ENCODE data around the gene EXOC3L4.
"Not testable (repeated sequence)": the region's sequence is repeated elsewhere in the genome, so short reads cannot be mapped to it uniquely, and the experiment has no call there.

Gene EXOC3L4

DNA sequence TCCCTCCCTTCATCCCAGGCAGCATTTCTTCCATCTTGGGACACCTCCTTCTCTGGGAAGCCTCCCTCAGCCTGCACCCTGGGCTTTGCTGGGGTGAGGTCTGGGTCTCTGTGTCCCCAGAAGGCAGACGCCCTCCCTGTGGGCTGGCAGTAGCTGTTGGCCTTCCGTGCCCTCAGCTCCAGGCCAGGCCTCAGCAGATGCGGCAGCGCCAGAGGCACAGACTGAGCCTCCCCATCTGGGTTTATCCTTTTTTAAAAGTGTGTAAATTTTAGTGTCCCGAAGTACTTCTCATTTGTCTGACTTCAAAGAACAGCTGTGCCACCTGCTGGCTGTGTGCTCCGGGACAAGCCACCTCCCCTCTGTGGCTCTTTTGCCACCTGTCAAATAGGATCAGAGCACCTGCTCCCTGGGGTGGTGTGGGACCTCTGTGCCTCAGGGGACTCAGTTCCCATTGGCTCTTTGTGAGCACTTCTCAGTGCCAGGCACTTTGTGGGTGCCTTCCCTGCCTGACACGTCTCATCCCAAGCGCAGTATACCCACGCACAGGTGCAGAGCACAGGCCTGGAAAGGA, 11.1 kb downstream of the EXOC3L4 start:
- DNase-seq (ENCODE audit: low read depth) = no peak

DNA sequence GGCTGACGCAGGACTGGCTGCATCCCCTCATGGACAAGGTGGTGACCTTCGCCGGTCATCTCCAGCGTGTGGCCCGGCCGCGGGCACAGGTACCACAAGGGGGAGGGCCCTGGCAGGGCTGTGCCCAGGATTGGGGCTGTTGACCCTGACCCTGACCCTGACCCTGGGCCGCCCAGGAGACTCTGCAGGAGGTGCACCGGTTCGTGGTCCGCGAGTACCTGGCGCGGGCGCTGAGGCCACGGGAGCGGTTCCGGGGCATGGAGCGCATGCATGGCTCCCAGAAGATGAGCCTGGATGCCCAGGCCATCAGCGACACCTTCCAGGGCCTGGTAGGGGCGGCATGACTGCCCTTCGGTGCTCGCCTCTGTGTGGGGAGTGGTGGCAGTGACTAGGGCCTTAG, 12.9 kb downstream of the EXOC3L4 start:
- no peak for DNase-seq (ENCODE audit: low read depth)

DNA sequence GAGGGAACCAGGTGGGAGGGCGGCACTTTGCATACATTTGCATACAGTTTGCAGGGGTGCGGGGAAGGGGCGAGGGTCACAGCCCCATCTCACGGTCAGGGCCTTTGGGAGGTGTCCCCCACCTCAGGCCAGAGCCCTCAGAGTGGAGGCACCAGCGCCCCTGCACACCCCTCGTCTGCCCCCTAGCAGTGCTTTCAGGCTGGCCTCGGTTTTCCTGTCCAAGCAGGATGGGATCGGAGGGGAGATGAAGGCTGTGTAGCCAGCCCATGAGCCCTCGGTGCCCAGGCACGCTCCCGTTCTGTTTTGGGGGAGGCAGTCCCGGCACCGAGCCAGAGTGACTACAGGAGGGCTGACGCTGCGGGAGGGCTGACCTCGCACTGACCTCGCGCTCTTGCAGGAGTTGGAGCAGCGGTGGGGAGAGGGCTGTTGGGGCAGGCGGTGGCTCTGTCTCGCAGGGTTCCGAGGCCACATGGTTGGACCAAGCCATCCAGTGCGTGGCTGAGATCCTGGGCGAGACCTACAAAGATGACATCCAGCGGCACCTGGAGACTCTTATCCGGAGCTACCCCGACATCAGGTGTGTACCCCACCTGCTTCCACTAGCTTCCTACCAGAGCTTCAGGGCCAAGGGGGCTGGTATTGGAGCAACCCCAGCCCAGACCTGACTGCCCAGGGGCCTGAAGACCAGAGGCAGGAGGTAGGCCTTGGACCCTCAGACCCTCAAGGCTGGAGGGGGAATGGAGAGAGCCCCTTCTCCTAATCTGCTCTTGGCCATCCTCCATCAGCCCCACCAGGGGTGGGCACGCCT, 13.6 kb downstream of the EXOC3L4 start:
- DNase-seq (ENCODE audit: low read depth) = no peak

DNA sequence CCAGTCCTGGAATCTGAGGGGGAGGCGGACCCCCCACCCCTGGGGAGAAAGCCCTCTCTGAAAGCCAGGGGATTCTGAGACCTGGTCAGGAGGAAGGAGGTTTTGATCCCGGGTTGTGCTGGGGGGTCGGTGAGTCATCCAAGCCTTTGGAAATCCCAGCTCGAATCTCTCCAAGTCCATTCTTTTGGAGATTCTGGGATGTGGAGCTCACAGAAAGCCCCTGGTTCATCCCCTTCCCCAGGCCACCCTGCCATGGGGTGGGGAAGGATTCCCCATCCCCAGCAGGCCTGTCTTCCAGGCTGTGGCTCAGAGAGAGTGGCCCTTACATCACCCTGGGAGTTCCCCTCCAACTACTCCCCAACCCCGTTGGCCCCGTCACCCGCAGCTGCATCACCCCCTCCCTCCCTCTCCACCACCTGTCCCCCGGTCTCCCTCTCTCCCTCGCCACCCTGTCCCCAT, 14.3 kb downstream of the EXOC3L4 start:
- no peak for DNase-seq (ENCODE audit: low read depth)

DNA sequence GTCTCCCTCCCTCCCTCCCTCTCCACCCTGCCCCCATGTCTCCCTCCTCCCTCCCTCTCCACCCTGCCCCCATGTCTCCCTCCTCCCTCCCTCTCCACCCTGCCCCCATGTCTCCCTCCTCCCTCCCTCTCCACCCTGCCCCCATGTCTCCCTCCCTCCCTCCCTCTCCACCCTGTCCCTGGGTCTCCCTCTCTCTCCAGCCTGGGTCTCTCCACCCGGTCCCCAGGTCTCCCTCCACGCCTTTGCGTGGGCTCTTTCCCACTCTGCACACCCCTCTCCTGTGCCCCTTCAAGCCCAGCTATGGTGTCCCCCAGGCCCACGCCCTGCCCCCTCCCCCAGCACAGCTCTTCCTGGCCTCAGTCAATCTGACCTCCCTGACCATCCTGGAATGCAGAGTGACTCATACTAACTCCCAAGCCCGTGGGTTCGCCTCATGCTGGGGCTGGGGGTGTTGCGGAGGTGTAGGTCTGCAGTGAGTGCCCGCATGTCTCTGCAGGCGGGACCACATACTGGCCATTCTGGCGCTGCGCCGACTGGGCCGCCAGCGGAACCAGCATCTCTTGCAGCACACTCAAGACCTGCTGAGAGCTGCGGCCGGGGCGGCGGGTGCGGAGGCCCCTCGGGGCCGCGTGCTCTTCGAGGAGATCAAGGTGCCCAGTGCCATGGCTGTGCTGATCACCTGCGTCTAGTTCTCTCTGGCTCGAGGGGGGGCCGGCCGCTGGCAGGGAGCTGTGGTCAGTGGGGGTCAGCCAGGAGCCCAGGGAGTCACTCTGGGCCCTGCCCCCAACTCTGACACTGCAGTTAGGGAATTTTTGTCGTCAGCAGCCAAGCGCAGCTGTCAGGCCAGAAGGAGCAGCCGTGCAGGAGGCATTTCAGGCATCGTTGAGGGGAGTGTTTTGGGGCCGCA, 15.3 kb downstream of the EXOC3L4 start:
- no peak for DNase-seq (ENCODE audit: low read depth)

DNA sequence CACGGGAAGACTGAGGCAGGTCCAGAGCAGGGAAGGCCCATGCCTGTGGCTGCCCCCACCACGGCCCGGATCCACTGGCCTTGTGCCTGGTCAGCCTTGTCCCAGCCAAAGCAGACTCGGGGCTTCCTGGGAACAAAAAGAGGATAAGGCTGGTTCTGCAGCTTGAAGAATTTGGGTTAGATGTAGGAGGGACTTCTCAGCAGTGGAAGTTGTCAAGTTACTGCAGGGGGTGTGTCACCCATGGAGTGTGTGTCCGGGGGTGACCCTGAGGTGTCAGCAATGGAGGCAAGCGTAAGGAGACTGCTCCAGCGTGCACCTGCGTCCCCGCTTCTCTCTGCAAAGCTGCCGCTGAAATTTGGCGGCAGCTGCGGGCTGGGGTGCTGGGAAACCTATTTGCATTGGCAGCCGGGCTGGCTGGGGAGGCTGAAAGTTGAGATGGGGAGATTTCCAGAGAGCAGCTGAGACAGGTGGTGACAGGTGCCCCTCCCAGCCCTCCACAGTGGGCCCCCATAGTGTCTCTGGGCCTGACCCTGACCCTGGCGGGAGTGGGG, 16.2 kb downstream of the EXOC3L4 start:
- DNase-seq (ENCODE audit: low read depth) = no peak

DNA sequence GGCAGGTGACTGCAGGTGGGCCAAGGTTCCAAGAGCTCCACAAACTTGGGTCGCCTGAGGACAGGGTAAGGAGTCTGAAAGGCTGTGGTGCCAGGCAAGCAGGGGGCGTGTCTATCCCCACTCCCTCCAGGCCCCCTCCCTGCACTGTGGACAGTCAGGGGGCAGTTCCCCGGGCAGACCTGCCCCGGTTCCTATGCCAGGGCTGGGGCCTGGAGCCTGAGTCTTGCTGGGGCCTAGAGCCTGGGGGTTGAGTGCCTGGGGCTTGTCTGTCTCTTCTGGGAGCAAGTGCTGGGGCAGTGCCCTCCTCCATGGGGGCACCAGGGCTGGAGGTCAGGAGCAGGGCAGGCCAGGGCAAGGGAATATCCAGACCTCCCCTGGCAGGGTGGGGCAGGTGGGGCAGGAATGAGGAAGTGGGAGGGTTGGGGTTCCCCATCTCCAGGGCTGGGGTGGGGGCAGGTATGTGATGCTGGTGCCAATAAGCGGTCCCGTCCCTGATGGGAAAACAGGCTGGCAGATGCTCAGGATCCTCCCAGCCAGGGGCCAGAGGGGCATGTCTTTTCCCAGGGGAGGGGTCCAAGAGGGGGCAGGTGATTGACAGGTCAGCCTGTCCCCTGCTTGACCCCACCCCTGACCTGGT, 16.8 kb downstream of the EXOC3L4 start:
- no peak for DNase-seq (ENCODE audit: low read depth)

DNA sequence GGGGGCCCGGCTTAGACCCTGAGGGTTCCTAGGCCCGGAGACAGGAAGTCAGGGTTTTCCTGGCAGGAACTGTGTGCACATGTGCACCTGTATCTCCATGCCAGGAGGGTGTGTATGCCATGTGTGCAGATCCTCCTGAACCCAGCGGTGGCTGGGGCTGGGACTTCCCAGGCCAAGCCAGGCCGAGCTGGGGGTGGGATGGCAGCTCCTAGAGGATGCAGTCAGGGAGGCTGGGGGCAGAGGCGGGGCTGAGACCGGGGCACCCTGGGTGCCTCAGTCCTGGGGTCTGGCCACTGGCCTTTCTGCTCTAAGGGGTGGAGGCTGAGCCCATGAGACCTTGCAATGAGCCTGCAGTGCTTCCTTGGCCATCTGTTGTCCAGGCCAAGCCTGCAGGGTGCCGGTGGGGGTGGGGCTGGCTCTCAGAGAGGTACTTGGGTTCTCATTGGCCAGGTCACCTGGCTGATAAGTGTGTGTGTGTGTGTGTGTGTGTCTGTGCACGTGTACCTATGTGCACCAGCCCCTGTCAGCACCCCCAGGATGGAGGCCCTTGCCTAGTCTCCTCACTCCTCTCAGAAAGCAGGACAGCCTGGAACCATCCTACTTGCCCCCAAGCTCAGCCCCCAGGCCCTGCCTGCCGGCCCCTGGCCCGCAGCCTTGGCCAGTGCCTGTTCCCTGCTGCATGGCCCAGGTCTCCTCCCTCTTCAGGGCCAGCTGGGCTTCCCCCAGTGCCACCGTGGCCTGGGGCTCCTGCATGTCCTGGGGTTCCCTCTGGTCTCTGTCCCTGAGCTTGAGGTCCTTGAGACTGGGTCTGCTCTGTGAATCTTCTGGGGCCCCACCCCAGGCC, 18.1 kb downstream of the EXOC3L4 start:
- DNase-seq (ENCODE audit: low read depth) = no peak

DNA sequence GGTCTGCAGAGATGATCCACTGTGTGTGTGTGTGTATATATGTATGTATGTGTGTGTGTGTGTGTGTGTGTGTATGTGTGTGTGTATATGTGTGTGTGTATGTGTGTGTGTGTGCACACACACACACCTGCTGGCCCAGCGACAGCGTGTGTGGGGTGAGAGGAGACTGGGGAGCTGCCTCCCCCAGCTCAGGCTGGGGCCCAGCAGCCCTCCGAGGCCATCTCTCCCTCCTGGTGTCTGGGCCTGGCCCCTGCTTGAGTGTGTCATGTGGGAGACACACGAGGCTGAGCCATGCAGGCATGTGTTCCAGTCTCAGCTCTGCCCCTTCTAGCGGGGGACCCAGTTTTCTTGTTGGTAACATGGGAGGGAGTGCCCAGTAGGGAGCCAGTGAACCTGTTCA, 18.8 kb downstream of the EXOC3L4 start:
- no peak for DNase-seq (ENCODE audit: low read depth)

DNA sequence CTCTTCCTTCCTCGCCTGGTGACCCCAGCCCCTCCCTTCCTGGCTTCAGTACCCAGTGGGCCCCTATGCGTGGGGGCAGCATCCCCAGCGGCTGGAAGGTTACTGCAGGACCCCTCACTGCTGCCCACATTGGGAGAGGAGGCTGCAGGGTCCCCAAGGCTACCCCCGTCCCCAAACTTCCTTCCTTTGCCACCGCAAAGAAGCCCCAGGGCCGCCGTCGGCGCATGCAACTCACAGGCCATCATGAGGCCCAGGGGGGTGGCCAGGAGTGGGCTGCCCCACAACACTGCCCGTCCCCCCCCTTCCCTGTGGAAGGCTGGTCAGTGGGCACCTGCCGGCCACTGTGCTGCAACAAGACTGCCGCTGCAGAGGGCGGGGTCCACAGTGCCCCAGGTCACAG, 19.2 kb downstream of the EXOC3L4 start:
- DNase-seq (ENCODE audit: low read depth) = no peak

DNA sequence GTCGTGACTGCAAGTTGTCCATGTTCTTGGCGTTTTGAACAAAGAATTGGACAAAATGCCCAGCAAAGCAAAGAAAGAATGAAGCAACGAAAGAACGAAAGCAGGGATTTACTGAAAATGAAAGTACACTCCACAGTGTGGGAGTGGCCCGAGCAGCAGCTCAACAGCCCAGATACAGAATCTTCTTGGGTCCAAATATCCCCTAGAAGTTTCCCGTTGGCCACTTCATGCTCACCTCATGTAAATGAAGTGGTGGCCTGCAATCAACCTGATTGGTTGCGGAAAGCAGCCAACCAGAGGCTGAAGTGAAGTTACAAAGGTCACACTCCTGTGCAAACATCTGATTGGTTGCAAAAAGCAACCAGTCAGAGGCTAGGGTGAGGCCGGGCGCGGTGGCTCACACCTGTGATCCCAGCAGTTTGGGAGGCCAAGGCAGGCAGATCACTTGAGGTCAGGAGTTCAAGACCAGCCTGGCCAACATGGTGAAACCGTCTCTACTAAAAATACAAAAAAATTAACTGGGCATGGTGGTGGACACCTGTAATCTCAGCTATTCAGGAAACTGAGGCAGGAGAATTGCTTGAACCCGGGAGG, 20.7 kb downstream of the EXOC3L4 start:
- DNase-seq (ENCODE audit: low read depth) = not testable (repeated sequence)

DNA sequence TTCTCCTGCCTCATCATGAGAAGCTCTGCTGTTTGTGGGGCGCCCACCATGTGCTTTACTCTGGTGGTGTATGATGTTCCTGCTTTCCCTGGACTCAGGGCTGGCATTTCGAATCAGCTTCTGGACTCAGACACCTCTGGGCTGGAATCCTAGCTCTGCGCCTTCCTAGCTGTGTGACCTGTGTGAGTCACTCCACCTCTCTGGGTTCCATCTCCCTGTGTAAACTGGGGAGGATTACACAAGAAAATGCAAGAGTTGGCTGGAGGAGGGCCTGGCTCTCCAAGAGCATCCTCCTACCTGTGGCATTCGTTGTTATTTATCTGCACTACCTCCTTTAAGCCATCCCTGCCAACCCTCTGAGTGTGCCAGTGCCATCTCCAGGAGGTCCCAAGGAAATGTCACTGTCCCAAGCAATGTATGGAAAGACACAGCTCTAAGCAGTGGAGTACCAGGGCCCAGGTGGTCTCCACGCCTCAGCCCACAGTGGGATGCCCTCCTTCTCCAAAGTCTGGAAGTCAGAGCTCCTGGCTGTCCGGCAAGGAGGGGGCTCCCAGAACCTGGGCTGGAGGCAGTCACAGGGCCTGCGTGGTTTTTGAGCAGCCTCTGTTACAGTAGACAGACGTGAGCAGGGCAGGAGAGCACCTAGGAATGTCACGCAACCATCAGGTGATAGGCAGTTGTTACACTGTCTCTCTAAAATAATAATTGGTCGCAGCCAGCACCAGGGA, 21.5 kb downstream of the EXOC3L4 start:
- DNase-seq (ENCODE audit: low read depth) = no peak

DNA sequence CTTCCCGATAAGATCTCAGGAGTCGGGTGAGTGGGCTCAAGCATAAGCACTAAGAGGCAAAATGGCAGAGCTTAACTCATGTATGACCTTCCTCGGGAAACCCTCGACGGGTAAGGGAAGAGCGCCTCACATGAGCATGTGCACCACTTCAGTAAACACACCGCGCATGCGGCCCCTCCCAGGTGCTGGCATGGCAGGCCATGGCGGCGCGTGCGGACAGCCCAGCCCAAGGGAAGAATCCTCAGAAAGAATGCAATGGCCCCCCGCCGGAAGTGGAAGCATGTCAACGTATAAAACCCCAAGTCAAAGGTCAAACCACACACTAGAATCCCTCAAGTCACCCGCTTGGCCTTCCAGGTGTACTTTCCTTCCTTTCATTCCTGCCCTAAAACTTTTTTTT, 22.1 kb downstream of the EXOC3L4 start:
- DNase-seq (ENCODE audit: low read depth) = no peak

DNA sequence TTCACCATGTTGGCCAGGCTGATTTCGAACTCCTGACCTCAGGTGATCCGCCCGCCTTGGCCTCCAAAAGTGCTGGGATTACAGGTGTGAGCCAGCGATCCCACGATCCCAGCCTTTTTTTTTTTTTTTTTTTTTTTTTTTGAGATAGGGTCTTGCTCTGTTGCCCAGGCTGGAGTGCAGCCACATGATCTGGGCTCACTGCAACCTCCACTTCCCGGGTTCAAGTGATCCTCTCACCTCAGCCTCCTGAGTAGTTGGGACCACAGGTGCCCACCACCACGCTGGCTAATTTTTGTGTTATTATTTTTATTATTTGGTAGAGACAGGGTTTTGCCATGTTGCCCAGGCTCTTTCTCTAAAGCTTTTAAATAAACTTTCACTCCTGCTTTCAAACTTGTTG, 23.0 kb downstream of the EXOC3L4 start:
- not testable (repeated sequence) for DNase-seq (ENCODE audit: low read depth)

DNA sequence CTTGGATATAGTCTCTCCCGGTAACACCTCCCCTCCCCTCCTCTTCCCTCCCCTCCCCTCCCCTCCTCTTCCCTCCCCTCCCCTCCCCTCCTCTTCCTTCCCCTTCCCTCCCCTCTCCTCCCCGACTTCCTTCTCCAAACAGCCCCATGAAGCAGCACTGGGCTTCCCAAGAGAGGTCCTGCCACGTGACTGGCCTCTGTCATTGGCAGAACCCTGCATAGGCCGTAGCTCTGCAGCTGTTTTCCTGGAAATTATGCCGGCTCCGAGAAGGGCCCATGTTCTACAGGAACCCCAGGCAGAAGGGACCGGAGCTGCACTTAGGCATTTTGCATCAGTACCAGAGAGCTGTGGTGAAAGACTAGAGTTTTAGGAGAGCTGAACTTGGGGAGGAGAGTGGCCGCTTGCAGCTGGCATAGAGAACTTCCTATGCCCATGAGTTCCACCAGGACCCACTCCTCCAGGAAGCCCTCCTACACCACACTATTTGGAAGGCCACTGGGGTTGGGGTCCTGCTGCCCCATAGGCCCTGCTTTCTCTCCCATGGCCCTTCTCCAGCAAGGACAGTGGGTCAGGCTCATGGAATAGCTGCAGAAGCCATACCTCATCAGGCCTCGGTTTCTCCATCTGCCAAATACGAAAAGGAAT, 23.6 kb downstream of the EXOC3L4 start:
- no peak for DNase-seq (ENCODE audit: low read depth)

DNA sequence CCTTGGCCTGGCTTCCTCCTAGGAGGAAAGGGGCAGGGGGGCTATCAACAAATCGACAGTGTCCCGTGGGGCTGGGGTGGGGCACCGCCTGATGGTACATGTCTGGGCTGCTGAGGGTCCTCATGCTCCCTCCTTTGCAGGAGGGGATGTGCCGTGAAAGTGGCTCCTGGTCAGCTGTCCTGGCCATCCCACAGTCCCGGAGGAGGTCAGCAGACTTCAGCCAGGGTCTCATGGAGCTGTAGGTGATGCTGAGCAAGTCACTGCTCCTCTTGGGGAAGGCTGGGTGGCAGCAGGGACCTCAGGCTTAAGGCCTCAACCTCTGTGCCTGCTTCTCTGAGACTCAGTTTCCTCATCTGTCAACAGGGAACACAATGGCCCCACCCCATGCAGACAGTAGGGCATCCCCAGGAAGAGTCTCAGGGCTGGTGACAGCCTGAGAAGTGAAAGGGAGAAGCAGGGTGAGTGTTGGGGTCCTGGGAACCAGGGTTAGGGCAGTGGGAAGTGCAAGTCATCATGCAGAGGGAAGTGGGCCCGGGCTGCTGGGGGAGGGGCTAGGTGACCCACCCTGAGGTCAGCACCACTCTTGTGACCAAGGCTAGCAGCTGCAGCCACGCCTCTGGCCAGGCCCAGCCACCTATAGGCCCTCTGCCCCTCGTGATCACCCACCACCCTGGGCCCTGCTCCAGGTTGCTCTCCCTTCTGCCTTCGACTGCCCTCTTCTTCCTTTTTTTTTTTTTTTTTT, 24.3 kb downstream of the EXOC3L4 start:
- DNase-seq (ENCODE audit: low read depth) = no peak

DNA sequence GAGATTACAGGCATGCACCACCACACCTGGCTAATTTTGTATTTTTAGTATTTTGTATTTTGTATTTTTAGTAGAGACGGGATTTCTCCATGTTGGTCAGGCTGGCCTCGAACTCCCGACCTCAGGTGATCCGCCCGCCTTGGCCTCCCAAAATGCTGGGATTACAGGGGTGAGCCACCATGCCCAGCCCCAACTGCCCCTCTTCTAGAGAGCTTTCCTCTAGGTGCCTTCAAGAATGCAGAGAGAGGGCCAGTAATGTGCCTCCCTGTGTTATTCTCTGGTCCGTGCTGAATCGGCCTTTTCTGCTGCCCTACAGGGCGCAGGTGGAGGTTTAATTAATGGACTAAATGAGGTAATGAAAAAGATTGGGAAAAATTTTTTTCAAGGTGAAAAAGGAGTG, 25.0 kb downstream of the EXOC3L4 start:
- not testable (repeated sequence) for DNase-seq (ENCODE audit: low read depth)

DNA sequence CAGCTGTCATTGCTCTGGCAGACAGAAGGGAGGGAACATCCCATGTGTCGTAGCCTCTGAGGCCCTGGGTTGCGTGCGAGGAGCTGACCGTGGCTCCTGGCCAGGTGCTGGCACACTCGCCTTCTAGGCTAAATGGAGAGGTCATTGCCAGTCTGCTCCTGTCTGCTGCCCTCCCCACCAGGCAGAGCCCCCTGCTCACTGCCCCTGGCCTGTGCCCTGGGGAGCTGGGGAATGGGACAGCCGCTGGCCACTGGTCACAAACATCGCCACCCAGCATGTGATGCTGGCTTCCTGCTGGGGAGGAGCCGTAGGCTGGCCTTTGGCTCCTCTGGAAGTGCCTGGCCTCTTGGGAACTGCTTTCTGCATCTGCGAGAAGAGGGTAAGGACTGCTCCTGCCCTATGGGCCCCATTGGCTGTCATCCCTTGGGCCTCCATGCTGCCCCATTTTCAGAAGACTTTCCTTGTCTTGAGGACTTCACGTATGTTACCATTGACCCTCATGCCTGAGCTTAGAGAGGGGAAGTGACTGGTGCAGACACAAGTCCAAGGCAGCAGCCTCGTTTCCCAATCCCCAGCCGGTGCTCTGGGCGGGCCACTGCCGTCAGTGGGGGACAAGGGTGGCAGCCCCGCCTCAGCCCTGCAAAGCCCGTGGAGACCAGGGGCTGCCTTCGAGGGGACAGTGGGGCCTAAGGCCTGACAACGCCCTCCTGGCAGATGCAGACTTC, 26.8 kb downstream of the EXOC3L4 start:
- DNase-seq (ENCODE audit: low read depth) = no peak
